Upper lobe of left lung (tissue), 4 donors: ENCODE data around the gene SLC22A2.

Source experiments
- CTCF ChIP-seq, 6 experiments: fragments of 450-650 bp in 4 of 6; fragments of 200-600 bp in 2 of 6; sonication (generic) in 2 of 6; IDR thresholded peaks; one replicate each; pipeline ENCODE4 v1.5.1; 2016 to 2019; ENCODE audit warnings: antibody characterized with exemption in 6 of 6
- EP300 ChIP-seq, 4 donors: sonication (generic); formaldehyde crosslinking; IDR thresholded peaks; one replicate each; pipeline ENCODE4 v1.5.1; 2017; ENCODE audit warnings: antibody characterized with exemption in 4 of 4, control low read depth in 2 of 4
- POLR2A ChIP-seq, 4 donors: fragments of 450-650 bp; IDR thresholded peaks; one replicate each; pipeline ENCODE4 v1.5.1; 2016 to 2017; ENCODE audit warnings: antibody characterized with exemption in 4 of 4, mild to moderate bottlenecking in 2 of 4
- POLR2AphosphoS5 ChIP-seq, 2 donors: sonication (generic); formaldehyde crosslinking; IDR thresholded peaks; one replicate each; pipeline ENCODE4 v1.5.1; 2017; ENCODE audit warnings: antibody characterized with exemption in 2 of 2

GRCh38 chr6:160298121-160298520 lies 39.5 kb upstream of the SLC22A2 start:
- TF ChIP-seq CTCF (IDR thresholded peaks at IDR 0.05), result no peak
- no peak for TF ChIP-seq POLR2A (IDR thresholded peaks at IDR 0.05)
- no peak for TF ChIP-seq EP300 (IDR thresholded peaks at IDR 0.05)
- no peak for TF ChIP-seq POLR2AphosphoS5 (IDR thresholded peaks at IDR 0.05)
